T1000 (cell line): Measurements from ENCODE around the gene WDR90.
A peak's percentile ranks its signal among the peaks of the same experiment; 100 is the strongest.
"Not testable (repeated sequence)": the region's sequence is repeated elsewhere in the genome, so short reads cannot be mapped to it uniquely, and the experiment has no call there.

Source experiments
- DNase-seq: peaks from one replicate; lab custom pipeline; 2025; ENCODE audit warnings: mixed read lengths; lab: John Stamatoyannopoulos, UW

The WDR90 gene

GRCh38 chr16:689175-689897, 40.2 kb downstream of the WDR90 start:
- no peak for DNase-seq

- not testable (repeated sequence) for DNase-seq
These were observed 42.1 kb downstream of the WDR90 start for GRCh38 chr16:691242-691641.

- DNase-seq: no peak
These were observed 43.4 kb downstream of the WDR90 start for GRCh38 chr16:692356-693108.

GRCh38 chr16:693364-693763, 44.2 kb downstream of the WDR90 start:
- DNase-seq: no peak

- DNase-seq: no peak
These were observed 44.6 kb downstream of the WDR90 start for GRCh38 chr16:693766-694165.

GRCh38 chr16:694187-694862, 45.2 kb downstream of the WDR90 start:
- no peak for DNase-seq

GRCh38 chr16:694863-695354, 45.7 kb downstream of the WDR90 start:
- DNase-seq: no peak

GRCh38 chr16:695355-696089, 46.4 kb downstream of the WDR90 start:
- no peak for DNase-seq

GRCh38 chr16:698911-699671, 49.9 kb downstream of the WDR90 start:
- DNase-seq: no peak

- DNase-seq: peak; percentile 26
These were observed 51.8 kb downstream of the WDR90 start for GRCh38 chr16:700684-701584.

- no peak for DNase-seq
These were observed 53.2 kb downstream of the WDR90 start for GRCh38 chr16:702341-702740.

GRCh38 chr16:703406-703805, 54.2 kb downstream of the WDR90 start:
- DNase-seq: no peak

- no peak for DNase-seq
These were observed 54.9 kb downstream of the WDR90 start for GRCh38 chr16:704047-704446.

- DNase-seq: no peak
These were observed 55.6 kb downstream of the WDR90 start for GRCh38 chr16:704552-705380.

GRCh38 chr16:705431-706188, 56.4 kb downstream of the WDR90 start, which contains the start of gene FBXL16:
Gene FBXL16 (minus strand): TSS chr16:705801. CDS start chr16:697405, 8,396 bp downstream.
- no peak for DNase-seq

GRCh38 chr16:706189-707061, 57.3 kb downstream of the WDR90 start:
- no peak for DNase-seq

- DNase-seq: no peak
These were observed 57.9 kb downstream of the WDR90 start for GRCh38 chr16:707062-707538.
